HG02938 (cell line): ENCODE measurements around the gene ATP6V1G3.
"Not testable (repeated sequence)": the region's sequence is repeated elsewhere in the genome, so short reads cannot be mapped to it uniquely, and the experiment has no call there.

ENCODE experiments used
- ATAC-seq: cut with Tn5 transposase; IDR thresholded peaks from one replicate; pipeline ENCODE4 v1.9.1; 2021; ENCODE audit warnings: mild to moderate bottlenecking, moderate library complexity; ENCODE audit not compliant: unreplicated experiment

Gene ATP6V1G3

DNA sequence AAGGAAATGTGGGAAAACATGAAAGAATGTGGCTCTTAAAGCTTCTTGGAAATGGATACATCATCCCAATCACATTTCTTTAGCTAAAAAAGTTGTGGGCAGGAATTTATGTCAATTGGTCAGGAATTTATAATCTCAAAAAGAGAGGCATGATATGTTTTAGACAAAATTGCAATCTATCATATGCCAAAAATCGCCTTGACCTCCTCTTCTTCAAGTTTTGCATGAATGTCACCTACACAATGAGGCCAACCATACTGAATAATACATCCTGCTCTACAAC, 42.4 kb downstream of the ATP6V1G3 start:
- no peak for ATAC-seq

GRCh38 chr1:198497326-198498102, 43.0 kb downstream of the ATP6V1G3 start:
- ATAC-seq = no peak

DNA sequence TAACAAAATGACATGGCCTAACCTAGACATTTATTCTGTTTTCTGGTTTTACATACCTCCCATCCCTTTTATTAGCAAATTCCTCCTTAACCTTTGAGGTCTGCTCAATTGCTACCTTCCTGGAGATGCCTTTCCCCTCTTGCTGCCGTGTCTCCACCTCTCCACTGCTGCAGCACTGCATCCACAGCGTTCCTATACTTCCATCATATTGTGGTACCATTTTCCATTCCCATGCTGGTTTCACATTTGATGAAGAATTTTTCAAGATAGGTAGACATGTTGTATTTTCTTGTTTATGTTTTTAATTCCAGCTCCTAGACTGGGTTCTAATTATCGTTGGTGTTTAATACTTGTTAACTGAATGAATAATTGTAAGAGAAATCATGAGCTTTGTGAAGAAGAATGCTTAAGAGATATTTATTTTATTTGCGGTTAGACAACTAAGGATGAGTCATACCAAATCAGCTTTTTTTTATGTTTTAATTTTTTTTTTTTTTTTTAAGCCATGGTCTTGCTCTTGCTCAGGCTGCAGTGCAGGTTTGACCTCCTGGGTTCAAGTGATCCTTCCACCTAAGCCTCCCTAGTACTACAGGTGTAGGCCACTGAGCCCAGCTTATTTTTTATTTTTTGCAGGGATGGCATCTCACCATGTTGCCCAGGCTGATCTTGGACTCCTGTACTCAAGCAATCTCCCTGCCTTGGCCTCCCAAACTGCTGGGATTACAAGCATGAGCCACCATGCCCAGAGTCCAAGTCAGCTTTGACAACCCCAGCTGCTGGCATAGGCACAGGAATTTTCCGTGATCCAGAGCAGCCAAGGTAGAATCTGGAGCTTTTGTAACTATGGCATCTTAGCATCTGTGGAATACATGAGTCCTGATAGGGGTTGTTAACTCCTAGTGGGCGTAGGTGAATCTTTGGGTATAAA, 44.0 kb downstream of the ATP6V1G3 start:
- no peak for ATAC-seq

DNA sequence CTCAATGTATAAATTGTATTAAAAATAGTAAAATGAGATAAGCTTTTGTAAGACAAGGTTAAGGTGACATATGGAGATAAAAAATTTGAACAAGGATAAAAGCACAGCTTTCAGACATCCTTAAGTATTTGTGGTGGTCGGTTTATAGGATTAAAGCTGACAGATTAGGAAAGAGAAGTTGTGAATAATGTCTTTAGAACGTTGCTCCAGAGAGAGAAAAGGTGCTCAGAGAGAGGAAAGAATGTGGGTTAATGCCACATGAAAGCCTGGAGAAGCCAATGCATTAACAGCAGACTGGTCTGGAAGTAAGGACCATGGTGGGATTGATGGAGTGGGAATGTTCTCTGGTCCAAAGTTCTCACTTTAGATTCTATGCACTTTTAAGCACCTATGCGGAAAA, 44.8 kb downstream of the ATP6V1G3 start:
- ATAC-seq = no peak

- no peak for ATAC-seq
These were observed 45.8 kb downstream of the ATP6V1G3 start for GRCh38 chr1:198494658-198495103.

GRCh38 chr1:198494139-198494538, 46.3 kb downstream of the ATP6V1G3 start:
- ATAC-seq = no peak

GRCh38 chr1:198493329-198493728, 47.2 kb downstream of the ATP6V1G3 start:
- ATAC-seq = no peak

DNA sequence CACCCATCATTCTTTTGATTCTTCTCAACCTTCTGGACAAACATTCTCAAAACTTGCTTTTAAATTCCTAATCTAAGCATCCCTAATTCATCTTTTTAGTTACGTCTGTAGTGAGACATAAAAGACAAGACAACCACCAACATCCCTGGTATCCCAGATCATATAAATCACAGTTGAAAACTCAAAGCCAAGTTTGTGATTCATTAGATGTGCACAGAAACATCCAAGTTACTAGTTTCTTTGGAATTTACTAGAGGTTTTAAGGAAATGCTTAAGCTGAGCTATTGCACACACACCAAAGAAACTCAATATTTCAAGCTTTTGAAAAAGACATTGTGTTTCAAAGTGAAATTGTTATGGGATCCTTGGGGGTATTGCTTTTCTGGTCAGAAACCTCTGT, 47.6 kb downstream of the ATP6V1G3 start:
- ATAC-seq = no peak

DNA sequence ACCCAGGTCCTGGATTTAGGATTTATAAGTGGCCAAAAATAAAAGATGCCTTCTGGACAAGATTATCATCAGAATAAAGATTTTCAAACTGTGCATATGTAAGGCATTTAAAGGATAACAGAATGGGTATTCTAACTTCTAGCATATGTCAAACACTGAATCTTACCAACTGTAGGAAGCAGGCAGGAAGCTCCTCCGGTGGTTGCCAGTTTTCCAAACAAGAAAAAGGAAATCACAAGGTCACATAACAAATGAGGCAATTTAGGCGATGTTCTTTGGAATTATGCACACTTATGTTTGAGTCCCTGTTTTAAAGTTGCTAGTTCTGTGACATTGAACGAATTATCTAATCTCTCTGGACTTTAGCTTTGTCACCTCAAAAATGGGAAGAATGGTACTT, 48.9 kb downstream of the ATP6V1G3 start:
- no peak for ATAC-seq

DNA sequence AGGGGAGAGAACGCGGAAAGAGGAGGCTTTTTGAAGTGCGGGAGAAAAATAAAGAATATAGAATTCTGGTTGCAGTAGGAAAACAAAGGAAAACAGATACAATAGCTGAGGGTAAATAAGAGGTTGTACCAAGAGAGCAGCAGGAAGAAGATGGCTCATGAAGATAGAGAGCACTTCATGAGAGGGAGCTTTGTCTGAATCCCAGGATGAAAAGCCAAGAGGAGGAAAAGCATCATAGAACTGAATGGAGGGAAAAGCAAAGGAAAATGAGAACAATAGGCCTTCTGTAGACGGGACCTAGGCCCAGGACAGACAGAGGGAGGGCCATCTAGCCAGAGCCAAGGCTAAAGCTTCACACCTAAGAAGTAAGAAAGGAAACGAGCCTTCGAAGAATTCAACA, 49.5 kb downstream of the ATP6V1G3 start:
- ATAC-seq = no peak

DNA sequence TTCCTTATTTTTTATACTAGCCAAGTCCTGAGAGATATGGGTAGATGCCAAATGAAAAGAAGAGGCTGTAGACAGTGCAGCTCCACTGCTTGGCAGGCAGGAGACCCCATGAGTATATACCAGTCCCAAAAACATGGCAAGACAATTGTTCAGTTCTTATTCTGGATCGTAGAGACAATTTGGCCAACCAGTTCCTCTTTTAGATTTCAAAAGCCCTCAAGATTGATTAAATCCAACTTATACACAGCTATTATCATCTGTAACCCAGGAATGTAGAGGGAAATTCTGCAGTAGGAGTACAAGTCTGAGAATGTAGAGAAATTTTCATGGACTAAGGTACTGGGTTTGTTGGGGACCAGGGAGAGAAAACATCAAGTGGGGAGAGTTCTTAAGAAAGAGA, 50.3 kb downstream of the ATP6V1G3 start:
- no peak for ATAC-seq

DNA sequence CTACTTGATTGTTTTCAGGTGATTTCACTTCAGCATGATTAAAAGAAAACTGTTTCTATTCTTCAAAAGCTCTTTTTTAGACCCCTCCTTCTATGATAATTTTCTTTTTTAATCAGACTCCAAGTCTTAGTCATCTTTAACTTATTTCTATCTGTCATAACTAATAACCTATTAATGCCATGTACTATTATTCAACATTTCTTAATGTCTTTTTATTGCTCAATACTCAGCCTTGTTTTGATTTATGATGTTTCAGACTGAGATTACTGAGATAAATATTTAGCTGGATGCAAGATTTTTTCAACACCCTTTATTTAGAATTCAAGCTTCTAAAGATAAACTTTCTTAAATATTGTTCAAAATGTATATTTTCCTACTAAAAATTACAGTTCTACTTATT, 53.6 kb downstream of the ATP6V1G3 start:
- no peak for ATAC-seq

DNA sequence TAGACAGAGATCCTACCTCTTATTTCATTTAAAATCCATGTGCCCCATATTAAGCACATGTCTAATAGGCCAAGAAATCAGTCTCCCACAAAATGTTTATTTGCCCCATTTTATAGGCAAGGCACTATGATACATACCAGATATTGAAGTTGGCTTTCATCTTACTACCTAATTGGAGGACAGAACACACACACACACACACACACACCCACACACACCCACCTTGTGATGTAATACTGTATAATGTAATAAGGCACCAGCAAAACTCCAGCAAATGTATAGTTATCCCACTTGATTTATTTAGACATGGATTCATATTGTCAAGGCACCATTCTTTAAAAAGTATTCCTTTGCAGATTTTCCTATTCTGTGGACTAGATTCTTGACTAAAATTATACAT, 56.8 kb downstream of the ATP6V1G3 start:
- no peak for ATAC-seq

DNA sequence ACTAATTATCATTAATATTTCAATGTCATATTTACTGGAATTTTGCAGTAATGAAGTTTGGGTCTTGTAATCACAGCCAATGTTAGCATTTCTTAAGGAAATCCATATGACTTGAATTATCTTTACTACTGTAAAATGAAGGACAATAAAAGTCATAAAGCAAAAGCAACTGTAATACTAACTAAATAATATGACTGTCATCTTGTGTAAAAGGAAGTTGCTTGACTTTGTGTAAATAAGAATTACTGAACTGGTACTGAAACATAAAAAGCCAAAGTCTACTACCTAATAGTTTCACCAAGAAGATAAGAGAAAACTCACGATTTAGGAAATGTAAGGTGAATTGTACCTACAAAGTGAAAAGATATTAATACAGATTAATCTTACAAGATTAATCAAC, 57.5 kb downstream of the ATP6V1G3 start:
- ATAC-seq = no peak

DNA sequence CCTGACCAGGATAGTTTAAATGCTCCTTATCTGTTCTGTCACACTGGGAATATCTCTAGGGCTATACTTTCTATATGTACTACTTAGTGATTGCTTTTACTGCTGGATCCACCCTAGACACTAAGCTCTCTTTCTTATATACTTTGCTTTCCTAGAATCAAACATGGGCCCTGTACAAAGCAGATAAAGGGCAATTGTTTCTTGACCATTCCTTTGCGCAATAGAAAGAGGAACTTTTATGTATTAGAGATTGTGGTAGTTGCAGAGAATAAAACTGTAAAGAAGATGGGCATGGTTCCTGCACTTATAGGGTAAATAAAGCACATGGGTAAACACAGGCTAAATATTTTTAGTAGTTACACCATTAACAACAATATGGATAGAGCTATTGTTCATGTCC, 58.8 kb downstream of the ATP6V1G3 start:
- ATAC-seq = no peak

DNA sequence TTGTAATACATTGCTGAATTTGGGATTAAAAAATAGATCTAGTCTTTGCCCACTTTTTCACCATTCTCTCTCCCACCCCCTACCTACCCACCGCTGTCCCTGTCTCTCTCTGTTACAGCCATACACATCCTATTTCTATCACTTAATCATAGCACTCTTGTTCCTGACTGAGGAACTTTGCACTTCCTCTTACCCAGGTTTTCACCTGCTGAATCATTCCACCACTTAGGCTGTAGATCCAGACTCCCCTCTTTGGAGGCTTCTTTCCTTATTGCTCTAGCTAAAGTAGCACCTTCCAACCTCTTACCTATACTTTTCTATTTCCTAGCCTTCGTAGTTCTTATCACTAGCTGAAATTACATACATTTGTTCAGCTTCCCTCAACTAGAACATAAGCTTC, 59.6 kb downstream of the ATP6V1G3 start:
- ATAC-seq = no peak

DNA sequence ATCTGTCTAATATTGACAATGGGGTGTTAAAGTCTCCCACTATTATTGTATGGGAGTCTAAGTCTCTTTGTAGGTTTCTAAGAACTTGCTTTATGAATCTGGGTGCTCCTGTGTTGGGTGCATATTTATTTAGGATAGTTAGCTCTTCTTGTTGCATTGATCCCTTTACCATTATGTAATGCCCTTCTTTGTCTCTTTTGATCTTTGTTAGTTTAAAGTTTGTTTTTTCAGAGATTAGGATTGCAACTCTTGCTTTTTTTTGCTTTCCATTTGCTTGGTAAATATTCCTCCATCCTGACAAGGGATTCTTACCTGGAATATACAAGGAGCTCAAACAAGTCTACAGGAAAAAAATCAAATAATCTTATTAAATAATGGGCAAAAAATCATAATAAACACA, 63.1 kb downstream of the ATP6V1G3 start:
- ATAC-seq = not testable (repeated sequence)
